ENCODE results near the gene BCAT1.

- no peak for TF ChIP-seq POLR2A (IDR thresholded peaks at IDR 0.05)
- TF ChIP-seq, protein P1, sequence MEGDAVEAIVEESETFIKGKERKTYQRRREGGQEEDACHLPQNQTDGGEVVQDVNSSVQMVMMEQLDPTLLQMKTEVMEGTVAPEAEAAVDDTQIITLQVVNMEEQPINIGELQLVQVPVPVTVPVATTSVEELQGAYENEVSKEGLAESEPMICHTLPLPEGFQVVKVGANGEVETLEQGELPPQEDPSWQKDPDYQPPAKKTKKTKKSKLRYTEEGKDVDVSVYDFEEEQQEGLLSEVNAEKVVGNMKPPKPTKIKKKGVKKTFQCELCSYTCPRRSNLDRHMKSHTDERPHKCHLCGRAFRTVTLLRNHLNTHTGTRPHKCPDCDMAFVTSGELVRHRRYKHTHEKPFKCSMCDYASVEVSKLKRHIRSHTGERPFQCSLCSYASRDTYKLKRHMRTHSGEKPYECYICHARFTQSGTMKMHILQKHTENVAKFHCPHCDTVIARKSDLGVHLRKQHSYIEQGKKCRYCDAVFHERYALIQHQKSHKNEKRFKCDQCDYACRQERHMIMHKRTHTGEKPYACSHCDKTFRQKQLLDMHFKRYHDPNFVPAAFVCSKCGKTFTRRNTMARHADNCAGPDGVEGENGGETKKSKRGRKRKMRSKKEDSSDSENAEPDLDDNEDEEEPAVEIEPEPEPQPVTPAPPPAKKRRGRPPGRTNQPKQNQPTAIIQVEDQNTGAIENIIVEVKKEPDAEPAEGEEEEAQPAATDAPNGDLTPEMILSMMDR (IDR thresholded peaks at IDR 0.05), result no peak
Observed at GRCh38 chr12:24808651-24809050, 140.2 kb downstream of the BCAT1 start.
